Prostate gland (tissue), 2 donors: ENCODE results near the gene PLGRKT. TPM values are rescaled to one million over a fixed set of nuclear protein-coding genes. Genes with fewer than 3 reads are reported as not detected.
"Not testable (repeated sequence)": the region's sequence is repeated elsewhere in the genome, so short reads cannot be mapped to it uniquely, and the experiment has no call there.

Source experiments
- DNase-seq: peaks from one replicate; pipeline ENCODE4 v3.0.0-alpha.2; 2019; ENCODE audit warnings: low spot score
- H3K27ac ChIP-seq, 2 donors: fragments of 200-600 bp; sonication (generic); 2 replicates each; pipeline ENCODE4 v1.5.1; 2017 to 2019
- H3K27me3 ChIP-seq: fragments of 200-600 bp; sonication (generic); replicated peaks from 2 replicates; pipeline ENCODE4 v1.5.1; 2019; ENCODE audit not compliant: insufficient read depth
- H3K36me3 ChIP-seq, 2 donors: fragments of 200-600 bp; sonication (generic); 1 replicate in 1 of 2; 2 replicates in 1 of 2; pipeline versions ENCODE4 v1.5.1 to v1.8.1; 2017 to 2019
- H3K4me1 ChIP-seq: fragments of 200-600 bp; sonication (generic); replicated peaks from 2 replicates; pipeline ENCODE4 v1.5.1; 2019
- H3K4me3 ChIP-seq, 2 donors: fragments of 200-600 bp; sonication (generic); 2 replicates each; pipeline ENCODE4 v1.5.1; 2017 to 2019
- H3K9me3 ChIP-seq: fragments of 200-600 bp; sonication (generic); 2 replicates; pipeline ENCODE4 v1.5.1; 2017
- CTCF ChIP-seq, 4 experiments: fragments of 200-600 bp in 2 of 4; fragments of 450-650 bp in 2 of 4; sonication (generic) in 2 of 4; IDR thresholded peaks; 1 replicate in 3 of 4; 2 replicates in 1 of 4; pipeline ENCODE4 v1.5.1; 2016 to 2019; ENCODE audit warnings: antibody characterized with exemption in 4 of 4, mild to moderate bottlenecking in 2 of 4, moderate library complexity in 2 of 4
- POLR2A ChIP-seq: fragments of 450-650 bp; IDR thresholded peaks from one replicate; pipeline ENCODE4 v1.6.1; 2016; ENCODE audit warnings: antibody characterized with exemption, mild to moderate bottlenecking
- POLR2AphosphoS5 ChIP-seq: sonication (generic); formaldehyde crosslinking; IDR thresholded peaks from one replicate; pipeline ENCODE4 v1.6.1; 2017; ENCODE audit warnings: antibody characterized with exemption
- WGBS: methylation state at CpG from one replicate; pipeline ENCODE4 v1.1.5; 2018; 5-methylcytosine and 5-hydroxymethylcytosine counted together
- intact Hi-C: fragments of 100-400 bp; cut with DNase I; formaldehyde crosslinking; loops from one replicate; pipeline ENCODE4 v1.14.2; 2022
- total RNA-seq, 2 donors: library from RNA; depleted of rRNA; stranded (reverse); fragments of >200 nt; gene quantifications; one replicate each; pipeline ENCODE4 v1.1.0, GENCODE V29; 2016

The PLGRKT gene
- total RNA-seq, 2 donors from 2014 or later = 10.4 to 49.6 TPM

- no peak for DNase-seq
- WGBS = 89% methylated on average over 3 of the region's 3 CpGs
Observed at GRCh38 chr9:5470816-5471215, 33.1 kb upstream of the PLGRKT start.

GRCh38 chr9:5470122-5470521 is 32.4 kb upstream of the PLGRKT start:
- Histone ChIP-seq H3K36me3 (no peaks in the 10 kb centered on the region), H3K27ac (no peak overlapping the region), H3K27me3 (no peaks in the 10 kb centered on the region), H3K9me3 (no peaks in the 10 kb centered on the region), H3K4me3 (no peak overlapping the region), H3K4me1 (no peaks in the 10 kb centered on the region)
- 62% methylated on average over 1 of the region's 1 CpG for WGBS
- no peak for DNase-seq
- TF ChIP-seq CTCF (IDR thresholded peaks at IDR 0.05) (no peak), POLR2AphosphoS5 (no peak), POLR2A (no peak)
- intact Hi-C loops = no loop called here

More at GRCh38 chr9:5470816-5471215, 33.1 kb upstream of the PLGRKT start:
- H3K9me3 ChIP-seq = no peaks in the 10 kb centered on the region
- no peak for TF ChIP-seq POLR2A
- no peak for TF ChIP-seq POLR2AphosphoS5
- TF ChIP-seq CTCF (IDR thresholded peaks at IDR 0.05) = no peak
- H3K27me3 ChIP-seq = no peaks in the 10 kb centered on the region
- intact Hi-C loops = no loop called here
- H3K4me1 ChIP-seq = no peaks in the 10 kb centered on the region
- H3K36me3 ChIP-seq = no peaks in the 10 kb centered on the region
- H3K27ac ChIP-seq = no peak overlapping the region
- no peak overlapping the region for H3K4me3 ChIP-seq

GRCh38 chr9:5468850-5469249 is 31.1 kb upstream of the PLGRKT start:
- TF ChIP-seq POLR2A (no peak), CTCF (IDR thresholded peaks at IDR 0.05) (no peak), POLR2AphosphoS5 (no peak)
- H3K4me1 ChIP-seq = no peaks in the 10 kb centered on the region
- intact Hi-C loops = no loop called here
- 61% methylated on average over 5 of the region's 5 CpGs for WGBS
- no peak overlapping the region for H3K4me3 ChIP-seq
- no peaks in the 10 kb centered on the region for H3K9me3 ChIP-seq
- H3K36me3 ChIP-seq = no peaks in the 10 kb centered on the region
- H3K27ac ChIP-seq = no peak overlapping the region
- H3K27me3 ChIP-seq = no peaks in the 10 kb centered on the region
- DNase-seq = no peak

DNA sequence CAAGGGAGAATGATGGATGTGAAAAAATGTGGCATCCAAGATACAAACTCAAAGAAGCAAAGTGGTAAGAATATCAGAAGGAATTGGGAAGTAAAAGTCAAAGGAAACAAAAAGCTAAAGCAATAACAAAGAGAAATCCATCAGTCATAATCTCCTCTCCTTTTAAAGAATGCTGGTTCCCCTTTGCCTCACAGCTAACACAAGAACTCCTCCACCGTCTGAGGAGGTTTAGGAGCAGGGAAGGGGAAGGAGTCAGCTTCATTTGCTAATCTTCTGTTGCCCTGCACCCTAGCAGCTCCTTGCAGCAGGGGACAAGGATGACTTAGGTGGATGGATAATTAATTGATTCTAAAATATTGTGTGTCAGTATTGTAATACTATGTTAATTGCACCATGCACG is 29.0 kb upstream of the PLGRKT start:
- H3K9me3 ChIP-seq = no peaks in the 10 kb centered on the region
- H3K36me3 ChIP-seq = no peaks in the 10 kb centered on the region
- no peak overlapping the region for H3K4me3 ChIP-seq
- TF ChIP-seq CTCF (IDR thresholded peaks at IDR 0.05) (no peak), POLR2AphosphoS5 (no peak)
- intact Hi-C loops = no loop called here
- H3K27ac ChIP-seq = no peak overlapping the region
- no peaks in the 10 kb centered on the region for H3K4me1 ChIP-seq
- no peak for DNase-seq
- no peaks in the 10 kb centered on the region for H3K27me3 ChIP-seq
- 66% methylated on average over 2 of the region's 2 CpGs for WGBS

DNA sequence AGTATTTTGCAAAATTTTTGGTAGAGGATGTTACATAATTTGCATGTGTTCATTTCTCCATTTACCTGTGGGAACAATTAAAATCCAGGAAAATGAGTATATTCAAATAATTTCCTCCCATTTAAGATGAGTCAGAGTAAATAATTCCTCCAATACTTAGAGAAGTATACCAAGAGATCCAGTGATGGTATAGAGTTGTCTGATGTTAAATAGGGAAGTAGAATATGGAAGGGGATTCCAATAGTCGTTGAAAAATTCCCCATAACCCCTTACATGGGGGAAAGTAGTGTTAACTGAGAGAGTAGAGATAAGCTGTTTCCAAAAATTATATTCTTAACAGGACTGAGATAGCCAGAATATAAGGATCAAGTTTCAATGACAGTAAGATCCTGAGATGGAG is 28.3 kb upstream of the PLGRKT start:
- no peak for DNase-seq
- Histone ChIP-seq H3K9me3 (no peaks in the 10 kb centered on the region), H3K27me3 (no peaks in the 10 kb centered on the region), H3K36me3 (no peaks in the 10 kb centered on the region), H3K27ac (no peak overlapping the region), H3K4me1 (no peaks in the 10 kb centered on the region), H3K4me3 (no peak overlapping the region)
- 90% methylated on average over 1 of the region's 1 CpG for WGBS
- no peak for TF ChIP-seq POLR2A
- intact Hi-C loops = no loop called here

GRCh38 chr9:5464831-5465330 is 27.2 kb upstream of the PLGRKT start:
- H3K9me3 ChIP-seq, DNase-seq, H3K4me3 ChIP-seq, H3K27ac ChIP-seq, H3K27me3 ChIP-seq, H3K4me1 ChIP-seq, intact Hi-C loops, H3K36me3 ChIP-seq: not testable (repeated sequence)
- 99% methylated on average over 4 of the region's 4 CpGs for WGBS
